ENCODE measurements around the gene SLC22A17. TPM values are rescaled to one million over a fixed set of nuclear protein-coding genes. Genes with fewer than 3 reads are reported as not detected.

SLC22A17 gene
- total and polyA plus RNA-seq, 9 of the 15 experiments (the other 6 are each of a cell fraction or from before 2014, with no cell fraction given), result 0.07 to 0.09 TPM; not detected in 7

DNA sequence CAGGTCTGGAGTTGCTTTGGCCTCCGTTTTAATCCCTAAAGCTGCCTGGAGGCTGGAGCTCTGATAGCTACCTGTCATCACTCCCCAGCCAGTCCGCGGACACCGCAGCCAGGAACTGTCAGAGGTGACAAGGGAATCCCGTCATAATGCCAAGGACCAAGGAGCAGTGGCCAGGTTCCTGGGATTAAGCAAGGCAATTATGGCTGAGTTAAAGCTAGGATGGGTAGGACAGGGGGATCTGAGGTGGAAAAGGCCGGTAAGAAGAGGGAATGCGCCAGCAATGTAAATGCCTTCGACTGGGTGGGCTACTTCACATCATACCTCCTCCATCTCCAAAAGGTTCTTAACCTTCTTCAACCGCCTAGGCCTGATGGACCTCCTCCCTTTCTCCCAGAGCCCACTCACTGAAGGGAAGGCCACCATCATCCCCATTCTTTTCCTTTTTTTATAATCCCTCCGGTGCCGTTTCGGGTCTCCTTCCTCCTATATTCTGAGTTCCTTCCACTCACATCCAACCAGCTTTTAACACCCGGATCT is 51.9 kb downstream of the SLC22A17 start (continued):
- TF ChIP-seq, protein P1, sequence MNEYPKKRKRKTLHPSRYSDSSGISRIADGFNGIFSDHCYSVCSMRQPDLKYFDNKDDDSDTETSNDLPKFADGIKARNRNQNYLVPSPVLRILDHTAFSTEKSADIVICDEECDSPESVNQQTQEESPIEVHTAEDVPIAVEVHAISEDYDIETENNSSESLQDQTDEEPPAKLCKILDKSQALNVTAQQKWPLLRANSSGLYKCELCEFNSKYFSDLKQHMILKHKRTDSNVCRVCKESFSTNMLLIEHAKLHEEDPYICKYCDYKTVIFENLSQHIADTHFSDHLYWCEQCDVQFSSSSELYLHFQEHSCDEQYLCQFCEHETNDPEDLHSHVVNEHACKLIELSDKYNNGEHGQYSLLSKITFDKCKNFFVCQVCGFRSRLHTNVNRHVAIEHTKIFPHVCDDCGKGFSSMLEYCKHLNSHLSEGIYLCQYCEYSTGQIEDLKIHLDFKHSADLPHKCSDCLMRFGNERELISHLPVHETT (CRISPR knock-in tag; conservative IDR thresholded peaks at IDR 0.05 in 1 of 2, IDR thresholded peaks at IDR 0.05 in 1 of 2), result no peak
- TF ChIP-seq, protein P2, sequence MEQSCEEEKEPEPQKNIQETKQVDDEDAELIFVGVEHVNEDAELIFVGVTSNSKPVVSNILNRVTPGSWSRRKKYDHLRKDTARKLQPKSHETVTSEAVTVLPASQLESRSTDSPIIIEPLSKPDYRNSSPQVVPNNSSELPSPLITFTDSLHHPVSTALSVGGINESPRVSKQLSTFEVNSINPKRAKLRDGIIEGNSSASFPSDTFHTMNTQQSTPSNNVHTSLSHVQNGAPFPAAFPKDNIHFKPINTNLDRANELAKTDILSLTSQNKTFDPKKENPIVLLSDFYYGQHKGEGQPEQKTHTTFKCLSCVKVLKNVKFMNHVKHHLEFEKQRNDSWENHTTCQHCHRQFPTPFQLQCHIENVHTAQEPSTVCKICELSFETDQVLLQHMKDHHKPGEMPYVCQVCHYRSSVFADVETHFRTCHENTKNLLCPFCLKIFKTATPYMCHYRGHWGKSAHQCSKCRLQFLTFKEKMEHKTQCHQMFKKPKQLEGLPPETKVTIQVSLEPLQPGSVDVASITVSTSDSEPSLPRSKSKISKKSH (CRISPR knock-in tag; IDR thresholded peaks at IDR 0.05), result no peak
- TF ChIP-seq, protein P3, sequence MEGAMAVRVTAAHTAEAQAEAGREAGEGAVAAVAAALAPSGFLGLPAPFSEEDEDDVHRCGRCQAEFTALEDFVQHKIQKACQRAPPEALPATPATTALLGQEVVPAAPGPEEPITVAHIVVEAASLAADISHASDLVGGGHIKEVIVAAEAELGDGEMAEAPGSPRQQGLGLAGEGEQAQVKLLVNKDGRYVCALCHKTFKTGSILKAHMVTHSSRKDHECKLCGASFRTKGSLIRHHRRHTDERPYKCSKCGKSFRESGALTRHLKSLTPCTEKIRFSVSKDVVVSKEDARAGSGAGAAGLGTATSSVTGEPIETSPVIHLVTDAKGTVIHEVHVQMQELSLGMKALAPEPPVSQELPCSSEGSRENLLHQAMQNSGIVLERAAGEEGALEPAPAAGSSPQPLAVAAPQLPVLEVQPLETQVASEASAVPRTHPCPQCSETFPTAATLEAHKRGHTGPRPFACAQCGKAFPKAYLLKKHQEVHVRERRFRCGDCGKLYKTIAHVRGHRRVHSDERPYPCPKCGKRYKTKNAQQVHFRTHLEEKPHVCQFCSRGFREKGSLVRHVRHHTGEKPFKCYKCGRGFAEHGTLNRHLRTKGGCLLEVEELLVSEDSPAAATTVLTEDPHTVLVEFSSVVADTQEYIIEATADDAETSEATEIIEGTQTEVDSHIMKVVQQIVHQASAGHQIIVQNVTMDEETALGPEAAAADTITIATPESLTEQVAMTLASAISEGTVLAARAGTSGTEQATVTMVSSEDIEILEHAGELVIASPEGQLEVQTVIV (CRISPR knock-in tag; IDR thresholded peaks at IDR 0.05; ENCODE audit: borderline replicate concordance), result no peak
- TF ChIP-seq MYBL2 (IDR thresholded peaks at IDR 0.05; ENCODE audit: low read depth) (no peak), MYBL2 (CRISPR knock-in tag; IDR thresholded peaks at IDR 0.05; ENCODE audit: borderline replicate concordance) (no peak), RFX1 (IDR thresholded peaks at IDR 0.05) (no peak), SP1 (CRISPR knock-in tag; IDR thresholded peaks at IDR 0.05) (no peak; the same call in 1 of the 2 replicates), ZNF232 (CRISPR knock-in tag; IDR thresholded peaks at IDR 0.05) (no peak), HDAC1 (IDR thresholded peaks at IDR 0.05) (no peak; a peak in 1 of 4 replicates), SMAD3 (CRISPR knock-in tag; conservative IDR thresholded peaks at IDR 0.05) (no peak), ZNF764 (CRISPR knock-in tag; IDR thresholded peaks at IDR 0.05; ENCODE audit: low read depth) (no peak), BCOR (IDR thresholded peaks at IDR 0.05) (no peak)
- TF ChIP-seq, protein P4, sequence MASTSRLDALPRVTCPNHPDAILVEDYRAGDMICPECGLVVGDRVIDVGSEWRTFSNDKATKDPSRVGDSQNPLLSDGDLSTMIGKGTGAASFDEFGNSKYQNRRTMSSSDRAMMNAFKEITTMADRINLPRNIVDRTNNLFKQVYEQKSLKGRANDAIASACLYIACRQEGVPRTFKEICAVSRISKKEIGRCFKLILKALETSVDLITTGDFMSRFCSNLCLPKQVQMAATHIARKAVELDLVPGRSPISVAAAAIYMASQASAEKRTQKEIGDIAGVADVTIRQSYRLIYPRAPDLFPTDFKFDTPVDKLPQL (IDR thresholded peaks at IDR 0.05; ENCODE audit: extremely low read depth, insufficient read length), result no peak
- TF ChIP-seq, protein P5, sequence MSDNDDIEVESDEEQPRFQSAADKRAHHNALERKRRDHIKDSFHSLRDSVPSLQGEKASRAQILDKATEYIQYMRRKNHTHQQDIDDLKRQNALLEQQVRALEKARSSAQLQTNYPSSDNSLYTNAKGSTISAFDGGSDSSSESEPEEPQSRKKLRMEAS (CRISPR knock-in tag; IDR thresholded peaks at IDR 0.05), result no peak
- TF ChIP-seq, protein P6, sequence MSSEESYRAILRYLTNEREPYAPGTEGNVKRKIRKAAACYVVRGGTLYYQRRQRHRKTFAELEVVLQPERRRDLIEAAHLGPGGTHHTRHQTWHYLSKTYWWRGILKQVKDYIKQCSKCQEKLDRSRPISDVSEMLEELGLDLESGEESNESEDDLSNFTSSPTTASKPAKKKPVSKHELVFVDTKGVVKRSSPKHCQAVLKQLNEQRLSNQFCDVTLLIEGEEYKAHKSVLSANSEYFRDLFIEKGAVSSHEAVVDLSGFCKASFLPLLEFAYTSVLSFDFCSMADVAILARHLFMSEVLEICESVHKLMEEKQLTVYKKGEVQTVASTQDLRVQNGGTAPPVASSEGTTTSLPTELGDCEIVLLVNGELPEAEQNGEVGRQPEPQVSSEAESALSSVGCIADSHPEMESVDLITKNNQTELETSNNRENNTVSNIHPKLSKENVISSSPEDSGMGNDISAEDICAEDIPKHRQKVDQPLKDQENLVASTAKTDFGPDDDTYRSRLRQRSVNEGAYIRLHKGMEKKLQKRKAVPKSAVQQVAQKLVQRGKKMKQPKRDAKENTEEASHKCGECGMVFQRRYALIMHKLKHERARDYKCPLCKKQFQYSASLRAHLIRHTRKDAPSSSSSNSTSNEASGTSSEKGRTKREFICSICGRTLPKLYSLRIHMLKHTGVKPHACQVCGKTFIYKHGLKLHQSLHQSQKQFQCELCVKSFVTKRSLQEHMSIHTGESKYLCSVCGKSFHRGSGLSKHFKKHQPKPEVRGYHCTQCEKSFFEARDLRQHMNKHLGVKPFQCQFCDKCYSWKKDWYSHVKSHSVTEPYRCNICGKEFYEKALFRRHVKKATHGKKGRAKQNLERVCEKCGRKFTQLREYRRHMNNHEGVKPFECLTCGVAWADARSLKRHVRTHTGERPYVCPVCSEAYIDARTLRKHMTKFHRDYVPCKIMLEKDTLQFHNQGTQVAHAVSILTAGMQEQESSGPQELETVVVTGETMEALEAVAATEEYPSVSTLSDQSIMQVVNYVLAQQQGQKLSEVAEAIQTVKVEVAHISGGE (CRISPR knock-in tag; IDR thresholded peaks at IDR 0.05), result peak in 1 of 3 experiments; percentile 19; a peak in 1 of 6 replicates
- TF ChIP-seq, protein P7, sequence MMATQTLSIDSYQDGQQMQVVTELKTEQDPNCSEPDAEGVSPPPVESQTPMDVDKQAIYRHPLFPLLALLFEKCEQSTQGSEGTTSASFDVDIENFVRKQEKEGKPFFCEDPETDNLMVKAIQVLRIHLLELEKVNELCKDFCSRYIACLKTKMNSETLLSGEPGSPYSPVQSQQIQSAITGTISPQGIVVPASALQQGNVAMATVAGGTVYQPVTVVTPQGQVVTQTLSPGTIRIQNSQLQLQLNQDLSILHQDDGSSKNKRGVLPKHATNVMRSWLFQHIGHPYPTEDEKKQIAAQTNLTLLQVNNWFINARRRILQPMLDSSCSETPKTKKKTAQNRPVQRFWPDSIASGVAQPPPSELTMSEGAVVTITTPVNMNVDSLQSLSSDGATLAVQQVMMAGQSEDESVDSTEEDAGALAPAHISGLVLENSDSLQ (IDR thresholded peaks at IDR 0.05), result peak; percentile 58
